Breast epithelium (tissue), 4 donors: ENCODE measurements around the gene TFCP2. TPM values are rescaled to one million over a fixed set of nuclear protein-coding genes. Genes with fewer than 3 reads are reported as not detected.
"Not testable (repeated sequence)": the region's sequence is repeated elsewhere in the genome, so short reads cannot be mapped to it uniquely, and the experiment has no call there.

Experiments
- DNase-seq, 2 donors: peaks; one replicate each; pipeline ENCODE4 v3.0.0-alpha.2; 2019; ENCODE audit warnings: low spot score in 2 of 2
- H3K27ac ChIP-seq, 2 donors: fragments of 200-600 bp; sonication (generic) in 1 of 2; one replicate each; pipeline ENCODE4 v1.5.1; 2016 to 2019; ENCODE audit warnings: mild to moderate bottlenecking in 1 of 2
- H3K27me3 ChIP-seq, 2 donors: fragments of 200-600 bp; sonication (generic) in 1 of 2; one replicate each; pipeline versions ENCODE4 v1.5.1 to v1.6.0; 2017 to 2019; ENCODE audit warnings: control low read depth in 1 of 2, mild to moderate bottlenecking in 1 of 2
- H3K36me3 ChIP-seq: fragments of 200-600 bp; one replicate; pipeline ENCODE4 v1.5.1; 2019
- H3K4me1 ChIP-seq, 2 donors: fragments of 200-600 bp; sonication (generic); one replicate each; pipeline ENCODE4 v1.5.1; 2016 to 2019; ENCODE audit warnings: control low read depth in 1 of 2
- H3K4me3 ChIP-seq, 3 donors: fragments of 200-600 bp; sonication (generic); 1 replicate in 2 of 3; 2 replicates in 1 of 3; pipeline ENCODE4 v1.5.1; 2016 to 2019; ENCODE audit warnings: mild to moderate bottlenecking in 3 of 3, moderate library complexity in 2 of 3
- H3K9me3 ChIP-seq, 2 donors: fragments of 200-600 bp; sonication (generic) in 1 of 2; one replicate each; pipeline ENCODE4 v1.5.1; 2016 to 2019; ENCODE audit warnings: control low read depth in 1 of 2
- CTCF ChIP-seq, 3 donors: fragments of 450-650 bp; IDR thresholded peaks; one replicate each; pipeline ENCODE4 v1.5.1; 2016 to 2017; ENCODE audit warnings: antibody characterized with exemption in 3 of 3, mild to moderate bottlenecking in 3 of 3, moderate library complexity in 3 of 3
- POLR2A ChIP-seq: fragments of 450-650 bp; IDR thresholded peaks from one replicate; pipeline ENCODE4 v1.6.1; 2016; ENCODE audit warnings: antibody characterized with exemption, mild to moderate bottlenecking, moderate library complexity
- POLR2AphosphoS5 ChIP-seq, 3 donors: sonication (generic); formaldehyde crosslinking; IDR thresholded peaks; one replicate each; pipeline ENCODE4 v1.6.1; 2017; ENCODE audit warnings: antibody characterized with exemption in 3 of 3
- intact Hi-C: fragments of 100-400 bp; cut with DNase I; formaldehyde crosslinking; loops from one replicate; pipeline ENCODE4 v1.15.1; 2023; ENCODE audit warnings: low total_unique reads
- total RNA-seq, 3 donors: library from RNA; depleted of rRNA; stranded (reverse); fragments of >200 nt; gene quantifications; one replicate each; pipeline ENCODE4 v1.1.0, GENCODE V29; 2016

The TFCP2 gene
- total RNA-seq, 3 donors from 2014 or later, result 14.6 to 22.1 (median 16.4) TPM

GRCh38 chr12:51083126-51083833 lies 89.7 kb downstream of the TFCP2 start, which contains the start of gene CSRNP2:
Gene CSRNP2, minus strand, starts transcription at chr12:51083596. Its CDS starts 7,035 bp downstream, at chr12:51076561.
- Histone ChIP-seq H3K4me3 (peak within 1 kb of the TSS; percentile 91 to 100 (median 99)), H3K36me3 (no peaks in the 10 kb centered on the region), H3K27ac (peak within 1 kb of the TSS; percentile 90 to 96), H3K9me3 (no peaks in the 10 kb centered on the region), H3K4me1 (peaks cover 0 to 4% of the 10 kb centered on the region in 2 donors), H3K27me3 (no peaks in the 10 kb centered on the region)
- peak; percentile 96 for DNase-seq
- TF ChIP-seq POLR2A (peak; percentile 94), POLR2AphosphoS5 (IDR thresholded peaks at IDR 0.05) (peak; percentile 95 to 96 (median 95)), CTCF (IDR thresholded peaks at IDR 0.05) (no peak)
- intact Hi-C loops, result no loop called here

- Histone ChIP-seq H3K36me3 (no peaks in the 10 kb centered on the region), H3K4me3 (peak overlapping the region; percentile 91 to 100 (median 99)), H3K27me3 (no peaks in the 10 kb centered on the region), H3K4me1 (peaks cover 0 to 4% of the 10 kb centered on the region in 2 donors), H3K9me3 (no peaks in the 10 kb centered on the region), H3K27ac (peak overlapping the region; percentile 90 to 96)
- DNase-seq, result no peak
- intact Hi-C loops, result no loop called here
- TF ChIP-seq POLR2A (no peak), POLR2AphosphoS5 (IDR thresholded peaks at IDR 0.05) (no peak), CTCF (IDR thresholded peaks at IDR 0.05) (no peak)
These were observed 90.3 kb downstream of the TFCP2 start for GRCh38 chr12:51082561-51083125.

GRCh38 chr12:51081421-51081820 lies 91.5 kb downstream of the TFCP2 start:
- Histone ChIP-seq H3K9me3 (no peaks in the 10 kb centered on the region), H3K36me3 (no peaks in the 10 kb centered on the region), H3K27ac (no peak overlapping the region), H3K27me3 (no peaks in the 10 kb centered on the region), H3K4me1 (peaks cover 0 to 4% of the 10 kb centered on the region in 2 donors), H3K4me3 (no peak overlapping the region)
- no peak for DNase-seq
- intact Hi-C loops, result no loop called here
- TF ChIP-seq POLR2AphosphoS5 (IDR thresholded peaks at IDR 0.05) (no peak), POLR2A (no peak), CTCF (IDR thresholded peaks at IDR 0.05) (no peak)

GRCh38 chr12:51080136-51080535 lies 92.8 kb downstream of the TFCP2 start:
- Histone ChIP-seq H3K9me3 (no peaks in the 10 kb centered on the region), H3K4me3 (no peak overlapping the region), H3K27ac (no peak overlapping the region), H3K4me1 (peaks cover 0 to 4% of the 10 kb centered on the region in 2 donors), H3K36me3 (no peaks in the 10 kb centered on the region), H3K27me3 (no peaks in the 10 kb centered on the region)
- intact Hi-C loops, result no loop called here
- no peak for TF ChIP-seq CTCF (IDR thresholded peaks at IDR 0.05)
- TF ChIP-seq POLR2A, result no peak
- TF ChIP-seq POLR2AphosphoS5 (IDR thresholded peaks at IDR 0.05), result no peak
- no peak for DNase-seq

GRCh38 chr12:51078866-51079265 lies 94.1 kb downstream of the TFCP2 start:
- H3K9me3 ChIP-seq, H3K27ac ChIP-seq, H3K27me3 ChIP-seq, intact Hi-C loops, H3K4me1 ChIP-seq, DNase-seq, H3K36me3 ChIP-seq, H3K4me3 ChIP-seq: not testable (repeated sequence)

GRCh38 chr12:51078346-51078745 lies 94.6 kb downstream of the TFCP2 start:
- DNase-seq, H3K9me3 ChIP-seq, intact Hi-C loops, H3K27me3 ChIP-seq, H3K4me1 ChIP-seq, H3K27ac ChIP-seq, H3K4me3 ChIP-seq, H3K36me3 ChIP-seq: not testable (repeated sequence)
